Measurements from ENCODE around the gene UBC.

UBC gene

GRCh38 chr12:124864326-124864752 is 50.1 kb downstream of the UBC start:
- DNase-seq (ENCODE audit: low spot score): no peak

GRCh38 chr12:124863416-124864325 is 50.8 kb downstream of the UBC start, which contains the start of gene SCARB1:
Gene SCARB1, minus strand, starts transcription at chr12:124863864. Its CDS starts 144 bp downstream, at chr12:124863720.
- peak; percentile 84 for DNase-seq (ENCODE audit: low spot score)

GRCh38 chr12:124862768-124863415 is 51.6 kb downstream of the UBC start:
- peak; percentile 58 for DNase-seq (ENCODE audit: low spot score)

- peak; percentile 26 for DNase-seq (ENCODE audit: low spot score)
Observed at GRCh38 chr12:124861898-124862676, 52.4 kb downstream of the UBC start.
